Left kidney (tissue), 8 donors: ENCODE results near the gene BICC1. TPM values are rescaled to one million over a fixed set of nuclear protein-coding genes. Genes with fewer than 3 reads are reported as not detected.

Source experiments
- DNase-seq: peaks from one replicate; pipeline ENCODE4 v3.0.0-alpha.2; 2013
- long read RNA-seq, 8 donors: transcript quantifications; one replicate each; lab custom pipeline, GENCODE V29; 2026
- polyA plus RNA-seq: library from polyadenylated mRNA; unstranded; fragments of 120-200 nt; gene quantifications from one replicate; pipeline ENCODE4 v1.2.1, GENCODE V29; 2013; ENCODE audit not compliant: insufficient read length

The BICC1 gene, protein sequence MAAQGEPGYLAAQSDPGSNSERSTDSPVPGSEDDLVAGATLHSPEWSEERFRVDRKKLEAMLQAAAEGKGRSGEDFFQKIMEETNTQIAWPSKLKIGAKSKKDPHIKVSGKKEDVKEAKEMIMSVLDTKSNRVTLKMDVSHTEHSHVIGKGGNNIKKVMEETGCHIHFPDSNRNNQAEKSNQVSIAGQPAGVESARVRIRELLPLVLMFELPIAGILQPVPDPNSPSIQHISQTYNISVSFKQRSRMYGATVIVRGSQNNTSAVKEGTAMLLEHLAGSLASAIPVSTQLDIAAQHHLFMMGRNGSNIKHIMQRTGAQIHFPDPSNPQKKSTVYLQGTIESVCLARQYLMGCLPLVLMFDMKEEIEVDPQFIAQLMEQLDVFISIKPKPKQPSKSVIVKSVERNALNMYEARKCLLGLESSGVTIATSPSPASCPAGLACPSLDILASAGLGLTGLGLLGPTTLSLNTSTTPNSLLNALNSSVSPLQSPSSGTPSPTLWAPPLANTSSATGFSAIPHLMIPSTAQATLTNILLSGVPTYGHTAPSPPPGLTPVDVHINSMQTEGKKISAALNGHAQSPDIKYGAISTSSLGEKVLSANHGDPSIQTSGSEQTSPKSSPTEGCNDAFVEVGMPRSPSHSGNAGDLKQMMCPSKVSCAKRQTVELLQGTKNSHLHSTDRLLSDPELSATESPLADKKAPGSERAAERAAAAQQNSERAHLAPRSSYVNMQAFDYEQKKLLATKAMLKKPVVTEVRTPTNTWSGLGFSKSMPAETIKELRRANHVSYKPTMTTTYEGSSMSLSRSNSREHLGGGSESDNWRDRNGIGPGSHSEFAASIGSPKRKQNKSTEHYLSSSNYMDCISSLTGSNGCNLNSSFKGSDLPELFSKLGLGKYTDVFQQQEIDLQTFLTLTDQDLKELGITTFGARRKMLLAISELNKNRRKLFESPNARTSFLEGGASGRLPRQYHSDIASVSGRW
- polyA plus RNA-seq: 98.1 TPM
- long read RNA-seq, donor 1, full-length matches to known transcripts: 1 of 53 reads
- long read RNA-seq, donor 1, partial matches to known transcripts: 52 of 53 reads
- long read RNA-seq, donor 1, other reads (novel, unspliced or antisense): 0 of 53 reads
- long read RNA-seq, donor 2, full-length matches to known transcripts: 1 of 39 reads
- long read RNA-seq, donor 2, partial matches to known transcripts: 38 of 39 reads
- long read RNA-seq, donor 2, other reads (novel, unspliced or antisense): 0 of 39 reads
- long read RNA-seq, donor 3, full-length matches to known transcripts: 1 of 31 reads
- long read RNA-seq, donor 3, partial matches to known transcripts: 30 of 31 reads
- long read RNA-seq, donor 3, other reads (novel, unspliced or antisense): 0 of 31 reads
- long read RNA-seq, donor 4: 0 reads
- long read RNA-seq, donor 5, partial matches to known transcripts: 91 of 91 reads
- long read RNA-seq, donor 5, other reads (novel, unspliced or antisense): 0 of 91 reads
- long read RNA-seq, donor 6, full-length matches to known transcripts: 1 of 24 reads
- long read RNA-seq, donor 6, partial matches to known transcripts: 23 of 24 reads
- long read RNA-seq, donor 6, other reads (novel, unspliced or antisense): 0 of 24 reads
- long read RNA-seq, donor 7, full-length matches to known transcripts: 2 of 33 reads
- long read RNA-seq, donor 7, partial matches to known transcripts: 31 of 33 reads
- long read RNA-seq, donor 7, other reads (novel, unspliced or antisense): 0 of 33 reads
- long read RNA-seq, donor 8, full-length matches to known transcripts: 2 of 11 reads
- long read RNA-seq, donor 8, partial matches to known transcripts: 9 of 11 reads
- long read RNA-seq, donor 8, other reads (novel, unspliced or antisense): 0 of 11 reads

DNA sequence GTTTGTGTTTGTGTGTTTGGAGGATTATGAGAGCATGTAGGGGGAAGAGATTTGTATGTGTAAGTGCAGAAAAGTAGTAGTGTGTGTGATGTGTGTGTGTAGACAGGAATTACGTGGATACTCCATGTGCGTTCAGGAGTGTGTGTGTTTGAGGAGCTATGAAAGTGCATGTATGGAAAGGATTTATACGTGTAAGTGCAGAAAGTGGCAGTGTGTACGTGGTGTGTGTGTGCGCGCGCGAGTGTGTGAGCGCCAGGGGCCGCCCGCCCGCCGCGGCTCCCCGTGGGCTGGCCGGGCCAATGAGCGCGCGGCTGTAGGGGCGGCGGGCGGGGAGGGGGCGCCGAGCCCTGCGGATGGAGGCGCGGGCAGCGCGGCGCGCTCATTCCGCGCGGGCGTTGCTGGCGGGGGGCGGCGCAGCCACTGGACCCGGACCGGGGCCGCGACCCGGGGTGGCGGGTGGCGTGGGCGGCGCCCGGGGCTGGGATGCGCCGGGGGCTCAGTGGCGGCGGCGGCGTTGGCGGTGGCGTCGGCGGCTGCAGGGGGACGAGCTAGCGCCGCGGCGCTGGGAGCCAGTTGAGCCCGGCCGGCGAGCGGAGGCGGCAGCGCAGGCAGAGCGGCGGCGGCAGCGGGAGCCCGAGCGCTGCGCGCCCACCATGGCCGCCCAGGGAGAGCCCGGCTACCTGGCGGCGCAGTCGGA lies at the start of gene BICC1:
TSS of gene BICC1 (plus strand) at position 382 of the 697 bp plus-strand sequence. CDS start at position 654, 272 bp downstream.
- DNase-seq: peak; percentile 70

DNA sequence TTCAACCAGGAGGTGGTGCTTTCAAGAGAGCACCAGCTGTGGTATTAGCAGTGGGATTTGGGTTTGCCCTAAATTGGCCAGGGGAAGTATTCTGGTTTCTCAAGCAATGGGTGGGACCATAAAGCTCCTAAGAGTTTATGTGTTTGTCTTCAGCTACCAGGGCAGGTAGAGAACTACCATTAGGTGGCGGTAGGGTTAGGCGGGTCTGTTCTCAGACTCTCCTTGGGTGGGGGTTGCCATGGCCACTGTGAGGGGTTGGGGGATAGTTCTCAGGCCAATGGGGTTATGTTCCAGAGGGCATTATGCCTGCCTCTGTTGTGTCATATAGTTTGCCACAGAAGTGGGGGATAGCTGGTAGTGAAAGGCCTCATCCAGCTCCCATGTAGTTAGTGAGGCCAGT lies 47.7 kb upstream of the BICC1 start:
- no peak for DNase-seq

DNA sequence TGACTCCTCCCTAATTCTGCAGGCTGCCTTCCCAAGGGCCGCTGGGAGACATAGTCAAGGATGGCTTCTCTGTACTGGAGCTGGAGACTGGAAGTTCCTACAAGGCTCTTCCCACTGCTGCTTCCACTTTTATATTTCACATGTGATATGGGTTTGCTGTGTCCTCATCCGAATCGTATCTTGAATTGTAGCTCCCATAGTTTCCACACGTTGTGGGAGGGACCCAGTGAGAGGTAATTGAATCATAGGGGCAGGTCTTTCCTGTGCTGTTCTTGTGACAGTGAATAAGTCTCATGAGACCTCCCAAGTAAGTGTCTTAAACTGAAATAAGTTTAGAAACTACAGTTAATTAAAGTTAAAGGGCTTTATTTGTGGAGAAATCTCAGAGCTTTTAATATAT lies 47.0 kb upstream of the BICC1 start:
- no peak for DNase-seq

DNA sequence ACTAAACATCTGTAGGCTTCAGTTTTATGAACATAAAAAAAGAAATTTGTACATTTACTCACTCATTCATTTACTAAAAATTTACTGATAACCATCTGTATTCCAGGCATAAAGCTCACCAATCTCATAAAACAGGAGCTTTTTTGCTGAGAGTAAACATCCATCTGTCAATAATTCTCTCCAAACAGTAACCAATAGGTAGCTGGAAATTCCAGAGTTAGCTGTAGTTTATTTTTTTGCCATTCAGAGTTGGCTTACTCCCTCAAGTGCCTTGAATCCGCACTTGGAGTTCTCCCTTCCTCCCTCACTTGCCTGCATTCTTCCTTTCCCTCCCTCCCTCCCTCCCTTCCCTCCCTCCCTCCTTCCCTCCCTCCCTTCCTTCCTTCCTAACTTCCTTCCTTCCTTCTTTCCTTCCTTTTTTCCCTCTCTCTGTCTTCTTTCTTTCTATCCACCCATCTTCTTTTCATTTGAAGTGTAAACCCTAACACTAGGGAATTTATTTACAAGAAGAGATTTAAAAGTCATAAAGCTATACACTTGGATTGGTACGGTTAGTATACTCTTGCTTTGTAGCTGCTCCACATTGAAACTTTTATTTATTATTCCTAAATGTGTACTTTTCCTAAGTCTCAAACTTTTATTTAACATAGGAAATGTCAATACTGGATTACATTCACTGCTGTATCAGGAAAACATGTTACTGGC lies 44.6 kb upstream of the BICC1 start:
- DNase-seq: no peak

DNA sequence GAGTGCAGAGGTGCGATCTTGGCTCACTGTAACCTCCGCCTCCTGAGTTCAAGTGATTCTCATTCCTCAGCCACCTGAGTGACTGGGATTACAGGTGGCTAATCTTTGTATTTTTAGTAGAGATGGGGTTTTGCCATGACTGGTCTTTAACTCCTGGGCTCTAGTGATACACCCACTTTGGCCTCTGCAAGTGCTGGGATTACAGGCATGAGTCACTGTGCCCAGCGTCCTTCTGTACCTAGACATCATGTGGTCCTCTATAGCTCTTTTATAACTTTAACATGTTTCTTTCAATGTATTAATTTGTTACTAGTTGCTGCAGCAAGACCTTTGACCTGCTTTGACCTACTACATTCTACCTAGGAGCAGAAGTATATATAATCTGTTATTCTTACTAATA lies 38.7 kb upstream of the BICC1 start:
- DNase-seq: no peak

DNA sequence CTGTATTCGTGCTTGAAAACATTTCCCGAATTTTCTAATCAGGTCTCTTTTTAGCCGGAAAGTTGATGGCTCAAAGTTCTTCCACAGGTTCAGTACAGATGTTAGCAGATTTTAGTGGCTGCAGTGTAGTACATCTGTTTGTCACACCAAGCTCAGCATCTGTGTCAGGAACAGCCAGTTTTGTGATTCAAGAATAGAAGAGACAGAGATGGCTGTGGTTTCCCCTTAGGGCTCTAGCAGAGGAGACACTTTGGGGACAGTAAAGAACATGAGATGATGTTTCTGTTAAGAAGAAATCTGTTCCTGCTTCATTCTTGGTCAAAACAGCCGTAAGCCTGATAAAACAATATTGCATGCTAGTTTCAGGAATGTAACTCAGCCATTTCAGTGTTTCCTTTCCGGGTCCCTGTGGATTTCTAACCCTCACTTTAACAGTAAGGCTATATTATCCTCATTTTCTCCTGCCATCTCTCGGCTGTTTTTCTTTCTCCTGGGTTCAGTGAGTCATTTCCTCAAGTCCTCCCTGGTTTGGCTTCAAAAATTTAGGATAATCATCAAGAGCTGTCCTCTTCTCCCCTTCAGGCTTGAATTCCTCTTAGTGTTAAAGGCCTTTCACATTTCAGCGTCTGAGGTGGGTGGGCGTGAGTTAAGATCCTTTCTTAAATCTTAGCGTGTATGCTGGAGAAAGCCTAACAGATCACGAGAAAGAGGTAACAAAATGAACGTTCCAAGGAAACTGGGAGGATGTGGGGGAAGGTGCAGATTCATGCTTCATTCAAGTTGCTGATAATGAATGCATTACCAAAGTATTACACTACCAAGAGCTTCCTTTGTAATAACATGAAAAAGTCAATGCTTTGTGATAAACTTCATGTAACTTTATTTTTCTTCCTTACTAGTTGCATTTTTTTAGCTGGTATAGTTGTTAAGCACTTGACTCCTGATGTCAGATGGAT lies 37.1 kb upstream of the BICC1 start:
- no peak for DNase-seq

DNA sequence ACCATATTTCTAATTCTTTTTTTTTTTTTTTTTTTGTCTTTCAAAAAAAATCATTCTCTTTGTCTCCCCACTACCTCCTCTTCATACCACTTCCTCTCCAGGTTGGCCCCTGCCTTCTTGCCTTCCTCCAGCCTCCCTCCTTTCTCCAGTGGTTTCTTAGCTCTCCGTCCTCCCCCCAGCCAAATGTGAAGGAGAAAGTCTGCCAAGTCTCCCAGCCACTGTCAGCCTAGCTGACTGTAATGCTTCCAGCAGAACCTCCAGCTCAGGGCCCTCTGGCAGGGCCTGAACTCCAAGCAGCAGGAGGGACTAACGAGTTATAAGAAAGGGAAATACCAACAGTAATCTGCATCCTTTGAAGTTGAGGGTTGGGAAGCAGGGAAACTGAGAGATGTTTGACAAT lies 35.5 kb upstream of the BICC1 start:
- no peak for DNase-seq

DNA sequence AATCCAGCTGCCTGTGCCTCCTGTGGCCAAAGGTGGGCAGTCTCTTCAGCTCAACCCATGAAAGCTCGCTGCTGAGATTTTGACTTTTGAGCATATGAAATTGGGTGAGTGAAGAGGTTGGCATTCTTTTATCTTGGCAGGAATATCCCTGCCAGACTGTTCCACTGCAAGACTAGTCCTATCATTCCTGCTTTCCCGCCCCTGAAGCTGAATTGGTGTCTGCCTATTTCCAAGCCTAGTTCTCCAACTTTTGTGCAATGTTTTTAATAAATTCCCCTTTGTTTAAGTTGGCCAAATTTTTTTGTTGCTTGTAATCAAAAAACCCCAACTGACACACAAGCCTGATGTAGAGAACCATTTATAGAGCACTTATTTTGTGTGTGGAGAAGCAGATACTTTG lies 34.8 kb upstream of the BICC1 start:
- no peak for DNase-seq

DNA sequence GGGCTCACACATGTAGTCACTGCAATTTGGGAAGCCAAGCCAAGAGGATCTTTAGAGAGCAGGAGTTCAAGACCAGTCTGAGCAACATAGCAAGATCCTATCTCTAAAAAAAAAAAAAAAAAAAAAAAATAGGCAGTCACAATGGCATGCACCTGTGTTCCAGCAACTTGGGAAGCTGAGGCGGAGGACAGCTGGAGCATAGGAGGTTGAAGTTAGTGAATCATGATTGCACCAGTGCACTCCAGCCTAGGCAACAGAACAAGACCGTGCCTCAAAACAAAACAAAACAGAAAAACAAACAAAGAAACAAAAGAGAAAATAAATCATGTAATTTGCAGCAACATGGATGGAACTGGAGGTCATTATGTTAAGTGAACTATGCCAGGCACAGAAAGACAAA lies 33.6 kb upstream of the BICC1 start:
- no peak for DNase-seq

DNA sequence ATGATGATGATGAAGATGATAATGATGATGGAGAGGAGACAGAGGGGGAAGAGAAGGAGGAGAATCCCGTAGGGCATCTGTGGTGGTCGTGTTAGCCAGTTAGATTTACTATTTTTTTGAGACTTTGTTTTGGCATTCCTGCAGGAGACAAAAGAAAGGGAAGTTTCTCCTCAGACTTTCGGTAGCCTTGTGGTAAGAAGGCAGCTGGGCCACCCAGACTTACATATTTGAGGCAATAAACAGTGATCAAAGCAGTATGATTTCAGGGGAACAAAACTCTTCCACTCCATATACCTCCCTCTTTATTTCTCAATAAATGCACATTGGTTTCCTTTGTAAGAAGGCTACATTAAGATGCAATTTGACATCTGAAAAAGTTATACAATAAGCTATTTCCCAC lies 32.4 kb upstream of the BICC1 start:
- DNase-seq: no peak

DNA sequence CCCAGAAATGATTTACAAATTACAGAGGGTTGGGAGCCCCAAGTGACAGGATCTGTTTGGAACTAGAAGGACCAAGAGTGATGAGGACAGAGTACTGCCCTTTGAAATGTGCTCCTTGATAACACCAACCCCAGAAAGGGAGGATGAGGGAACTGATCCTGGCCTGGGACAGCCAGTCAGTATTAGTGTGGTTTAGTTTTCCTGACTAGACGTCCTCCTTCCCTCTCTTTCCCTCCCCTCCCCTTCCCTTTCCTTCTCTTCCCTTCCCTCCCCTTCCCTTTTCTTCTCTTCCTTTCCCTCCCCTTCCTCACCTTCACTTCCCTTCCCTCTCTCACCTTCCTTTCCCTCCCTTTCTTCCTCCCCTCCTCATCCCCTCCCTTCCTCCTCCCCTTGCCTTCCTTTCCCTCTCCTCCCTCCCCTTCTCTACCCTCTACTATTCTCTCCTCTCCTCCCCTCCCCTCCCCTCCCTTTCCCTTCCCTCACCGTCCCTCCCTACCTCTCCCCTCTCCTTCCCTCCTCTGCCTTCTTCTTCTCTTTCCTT lies 31.0 kb upstream of the BICC1 start:
- no peak for DNase-seq

DNA sequence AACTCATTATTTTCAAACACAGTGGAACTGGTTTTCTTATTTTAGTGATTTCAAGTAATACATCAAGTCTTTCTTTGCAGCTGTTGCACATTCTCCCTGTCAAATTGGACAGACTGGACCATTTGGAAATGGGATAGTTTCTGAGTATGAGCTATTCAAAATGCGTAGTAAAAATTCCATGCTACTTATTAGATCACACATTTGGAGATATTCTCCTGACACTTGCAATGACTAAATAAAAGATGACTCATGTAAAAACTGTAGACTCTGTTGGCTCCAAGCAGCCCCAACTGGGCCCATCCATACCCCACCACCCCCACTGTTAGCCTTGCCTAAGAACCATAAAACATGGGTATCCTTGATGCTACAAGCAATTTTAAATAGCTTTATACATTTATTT lies 25.9 kb upstream of the BICC1 start:
- no peak for DNase-seq

DNA sequence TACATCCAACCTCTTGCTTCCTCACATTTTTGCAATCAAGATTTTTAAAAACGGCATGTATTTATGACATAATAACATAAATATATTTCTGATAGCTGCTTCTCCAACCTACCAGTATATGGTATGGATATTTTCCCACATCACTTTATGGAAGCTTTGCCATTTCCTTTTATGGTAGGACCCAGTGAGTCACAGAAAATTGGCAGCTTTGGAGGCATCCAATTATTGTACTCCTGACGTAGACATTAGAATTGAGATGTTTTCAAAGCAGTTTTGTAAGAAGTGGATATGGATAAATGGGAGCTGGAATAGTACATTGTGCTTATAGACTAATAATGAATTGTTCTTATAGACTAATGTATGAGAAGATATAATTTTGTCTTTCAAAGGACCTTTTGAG lies 23.8 kb upstream of the BICC1 start:
- no peak for DNase-seq

DNA sequence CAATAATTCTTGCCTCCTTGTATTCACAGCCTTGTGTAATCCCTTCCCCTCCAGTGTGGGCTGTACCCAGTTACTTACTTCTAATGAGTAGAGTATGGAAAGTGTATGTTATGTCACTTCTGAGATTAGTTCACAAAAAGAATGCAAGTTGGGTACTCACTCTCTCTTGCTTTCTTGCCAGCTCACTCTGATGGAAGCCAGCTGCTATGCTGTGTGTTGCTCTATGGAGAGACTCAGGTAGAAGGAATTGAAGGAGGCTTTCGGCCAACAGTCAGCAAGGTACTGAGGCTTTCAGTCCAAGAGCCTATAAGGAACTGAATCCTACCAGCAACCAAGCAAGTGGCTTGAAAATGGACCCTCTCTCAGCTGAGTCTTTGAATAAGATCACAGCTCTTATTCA lies 9.7 kb upstream of the BICC1 start:
- DNase-seq: no peak

DNA sequence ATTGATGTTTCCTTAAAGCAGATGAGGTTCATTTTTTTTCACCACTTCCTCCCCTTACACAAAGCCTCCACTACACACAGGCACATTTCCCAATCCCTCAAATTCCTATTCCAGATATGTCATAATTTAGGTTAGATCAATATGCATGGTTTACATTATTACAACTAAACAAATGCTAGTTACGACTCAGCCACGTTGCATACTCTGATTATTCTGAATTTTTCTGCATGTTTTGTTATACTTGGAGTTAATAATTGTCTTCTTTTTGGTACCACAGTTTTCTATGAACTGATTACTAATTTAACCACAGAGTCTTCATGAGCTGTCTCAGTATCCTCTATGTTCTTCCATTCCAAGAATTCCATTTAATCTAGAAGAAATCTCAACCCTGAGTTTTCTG lies 4.4 kb upstream of the BICC1 start:
- DNase-seq: no peak

DNA sequence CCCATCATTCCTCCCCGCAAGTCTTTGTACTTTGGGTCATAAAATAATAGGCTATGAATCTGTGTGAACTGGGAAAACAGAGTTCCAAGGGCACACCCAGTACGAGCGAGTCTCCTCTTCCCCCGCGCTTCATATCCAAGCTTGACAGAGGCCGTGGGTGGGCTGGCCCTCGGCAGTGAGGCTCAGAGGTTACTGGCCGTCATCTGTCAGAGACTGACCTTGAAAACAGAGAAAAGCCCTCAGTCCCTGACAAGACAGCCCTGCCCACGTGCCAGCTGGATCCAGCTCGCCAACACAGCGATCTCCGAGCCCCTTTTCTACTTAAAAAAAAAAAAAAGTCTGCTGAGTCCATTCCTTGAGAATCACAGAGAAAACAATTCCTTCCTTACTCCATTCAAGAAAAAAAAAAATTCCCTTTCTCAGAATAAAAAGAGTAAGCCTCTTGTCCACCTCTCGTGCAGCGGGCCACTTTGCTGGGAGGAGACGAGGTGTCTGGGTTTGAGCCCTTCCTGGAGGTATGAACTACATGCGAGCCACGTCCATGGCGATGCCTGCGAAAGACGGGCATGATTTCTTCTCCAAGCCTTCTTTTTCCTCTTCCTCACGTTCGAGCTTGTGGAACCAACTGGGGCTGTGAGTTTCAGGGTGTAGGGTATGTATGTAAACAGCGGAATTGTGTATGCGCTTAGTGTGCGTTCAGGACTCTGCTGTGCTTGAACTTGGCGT lies 744 bp upstream of the BICC1 start:
- DNase-seq: no peak
